B cell (primary cell): ENCODE results near the gene RBM25. TPM values are rescaled to one million over a fixed set of nuclear protein-coding genes. Genes with fewer than 3 reads are reported as not detected.
"Not testable (repeated sequence)": the region's sequence is repeated elsewhere in the genome, so short reads cannot be mapped to it uniquely, and the experiment has no call there.

Source experiments
- ATAC-seq: fragments of 200-7000 bp; cut with Tn5 transposase; one replicate; pipeline ENCODE4 v1.10.0; 2021; ENCODE audit warnings: low read depth, mild to moderate bottlenecking, moderate number of reproducible peaks, moderate library complexity
- CTCF ChIA-PET: fragments of 350-600 bp; sonication (Branson Sonifier 250); formaldehyde crosslinking; loops from one replicate; lab custom pipeline; 2021; ENCODE audit warnings: antibody characterized with exemption, inconsistent platforms; lab: Charles Lee
- POLR2A ChIA-PET: fragments of 350-600 bp; sonication (Branson Sonifier 250); formaldehyde crosslinking; loops from one replicate; lab custom pipeline; 2021; ENCODE audit warnings: antibody characterized with exemption; lab: Charles Lee
- DNase-seq: peaks from one replicate; pipeline ENCODE4 v3.0.0; 2013
- H2AFZ ChIP-seq: 2 replicates; pipeline ENCODE4 v1.6.1; 2012; ENCODE audit warnings: mild to moderate bottlenecking, low read depth, low read length; ENCODE audit not compliant: insufficient read depth, poor library complexity, severe bottlenecking
- H3K27ac ChIP-seq, 2 donors: 1 replicate in 1 of 2; 2 replicates in 1 of 2; pipeline ENCODE4 v1.5.1; 2012 to 2013; ENCODE audit warnings: low read length in 2 of 2, mild to moderate bottlenecking in 2 of 2, moderate library complexity in 1 of 2
- H3K27me3 ChIP-seq, 4 experiments: fragments of 200-600 bp in 1 of 4; sonication (generic) in 1 of 4; replicated peaks in 1 of 4; 1 replicate in 2 of 4; 2 replicates in 2 of 4; pipeline versions ENCODE4 v1.6.1 to v1.7.0; 2013 to 2016; ENCODE audit warnings: low read length in 3 of 4, mild to moderate bottlenecking in 2 of 4, mixed read lengths in 1 of 4, moderate library complexity in 1 of 4; ENCODE audit not compliant: insufficient read depth in 4 of 4, control insufficient read depth in 3 of 4; ENCODE audit errors: control extremely low read depth in 1 of 4
- H3K36me3 ChIP-seq, 2 experiments: replicated peaks in 1 of 2; 1 replicate in 1 of 2; 2 replicates in 1 of 2; pipeline versions ENCODE4 v1.6.1 to v1.7.1; 2013; ENCODE audit warnings: low read length in 1 of 2; ENCODE audit not compliant: insufficient read depth in 2 of 2, control insufficient read depth in 1 of 2; ENCODE audit errors: control extremely low read depth in 1 of 2, extremely low read depth in 1 of 2
- H3K4me1 ChIP-seq, 2 donors: fragments of 200-600 bp in 1 of 2; sonication (generic) in 1 of 2; 1 replicate in 1 of 2; 2 replicates in 1 of 2; pipeline versions ENCODE4 v1.5.1 to v1.6.1; 2013 to 2017; ENCODE audit warnings: low read length in 2 of 2; ENCODE audit not compliant: control insufficient read depth in 2 of 2, insufficient read depth in 2 of 2
- H3K4me2 ChIP-seq: replicated peaks from 2 replicates; pipeline ENCODE3; 2012; ENCODE audit warnings: mild to moderate bottlenecking, low read depth, low read length; ENCODE audit not compliant: poor library complexity, severe bottlenecking
- H3K4me3 ChIP-seq, 5 experiments: fragments of 200-600 bp in 1 of 5; sonication (generic) in 1 of 5; 1 replicate in 3 of 5; 2 replicates in 2 of 5; pipeline versions ENCODE4 v1.5.1 to v1.7.0; 2011 to 2016; ENCODE audit warnings: low read length in 4 of 5, mild to moderate bottlenecking in 4 of 5, low read depth in 2 of 5, control low read depth in 1 of 5, moderate library complexity in 1 of 5; ENCODE audit not compliant: insufficient read depth in 1 of 5; ENCODE audit errors: control extremely low read depth in 1 of 5, extremely low read depth in 1 of 5
- H3K79me2 ChIP-seq: fragments of 200-600 bp; sonication (generic); one replicate; pipeline ENCODE4 v1.6.0; 2016; ENCODE audit warnings: low read length; ENCODE audit not compliant: control insufficient read depth, insufficient read depth
- H3K9ac ChIP-seq: fragments of 200-600 bp; sonication (generic); 2 replicates; pipeline ENCODE4 v1.6.1; 2017; ENCODE audit warnings: mild to moderate bottlenecking, low read length, moderate library complexity
- H3K9me3 ChIP-seq, 3 donors: one replicate each; pipeline versions ENCODE4 v1.6.1 to v1.7.1; 2013; ENCODE audit warnings: low read length in 2 of 3; ENCODE audit not compliant: control insufficient read depth in 2 of 3, insufficient read depth in 1 of 3; ENCODE audit errors: control extremely low read depth in 1 of 3
- H4K20me1 ChIP-seq: 2 replicates; pipeline ENCODE4 v1.6.0; 2012; ENCODE audit warnings: mild to moderate bottlenecking, low read length; ENCODE audit not compliant: insufficient read depth, control insufficient read depth, poor library complexity, severe bottlenecking
- H3K27ac Mint-ChIP-seq: one replicate; pipeline ENCODE4 v1.8.0; 2021; ENCODE audit warnings: mixed read lengths
- H3K27me3 Mint-ChIP-seq: one replicate; pipeline ENCODE4 v1.8.0; 2021; ENCODE audit warnings: mixed read lengths
- H3K4me1 Mint-ChIP-seq: one replicate; pipeline ENCODE4 v1.8.0; 2021; ENCODE audit warnings: mixed read lengths
- H3K4me3 Mint-ChIP-seq: one replicate; pipeline ENCODE4 v1.8.0; 2021; ENCODE audit warnings: mixed read lengths
- H3K9me3 Mint-ChIP-seq: one replicate; pipeline ENCODE4 v1.8.0; 2022; ENCODE audit warnings: mixed read lengths; ENCODE audit not compliant: insufficient read depth
- EZH2 ChIP-seq: IDR thresholded peaks from 2 replicates; pipeline ENCODE4 v1.6.1; 2012; ENCODE audit warnings: borderline replicate concordance, low read depth, mild to moderate bottlenecking, moderate library complexity, low read length; ENCODE audit not compliant: insufficient read depth, poor library complexity, severe bottlenecking
- WGBS: methylation state at CpG from one replicate; pipeline ENCODE4 v1.1.5; 2013; ENCODE audit warnings: missing lambda C conversion rate; ENCODE audit not compliant: insufficient coverage; 5-methylcytosine and 5-hydroxymethylcytosine counted together
- intact Hi-C: fragments of 100-400 bp; cut with micrococcal nuclease; formaldehyde crosslinking; loops from one replicate; pipeline ENCODE4 v1.10.0; 2022
- polyA plus RNA-seq: library from polyadenylated mRNA; depleted of rRNA; stranded (reverse); fragments of >200 nt; gene quantifications from 2 replicates; pipeline ENCODE4 v1.2.3, GENCODE V29; 2012
- total RNA-seq, 2 donors: library from RNA; stranded (reverse); fragments of 120-200 nt in 1 of 2; gene quantifications; 1 replicate in 1 of 2; 2 replicates in 1 of 2; pipeline versions ENCODE4 v1.2.3 to v1.2.4, GENCODE V29; 2013 to 2022
- TF ChIP-seq, protein P1 (sequence below): fragments of 200-600 bp; IDR thresholded peaks from one replicate; pipeline ENCODE4 v1.8.0; 2022; ENCODE audit warnings: antibody characterized with exemption, mild to moderate bottlenecking

Gene RBM25
- total and polyA plus RNA-seq, 2 donors (not counting 1 experiment from before 2014, with no cell fraction given) = 20.2 to 137 TPM

DNA sequence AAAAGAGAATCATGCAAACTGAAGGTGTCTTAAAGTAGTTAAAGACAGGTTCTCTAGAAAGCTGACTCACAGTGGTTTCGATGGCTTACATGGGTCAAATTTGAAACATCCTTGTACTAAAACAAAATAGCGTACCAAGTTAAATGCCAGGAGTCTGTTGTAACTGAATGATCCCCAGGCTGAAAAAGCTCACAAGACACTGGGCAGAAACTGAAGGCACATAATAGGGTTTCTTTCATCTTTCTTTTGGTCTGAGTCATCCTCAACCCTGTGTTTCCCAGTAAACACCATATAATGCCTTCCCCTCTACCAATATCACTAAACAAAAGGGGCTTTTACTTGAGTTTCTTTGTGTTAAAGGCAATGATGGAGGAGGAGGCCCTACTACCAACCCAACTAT lies 44.2 kb upstream of the RBM25 start:
- intact Hi-C loops = no loop called here
- no peak overlapping the region for H3K4me2 ChIP-seq
- peaks cover 13% of the 10 kb centered on the region for H3K4me1 Mint-ChIP-seq

DNA sequence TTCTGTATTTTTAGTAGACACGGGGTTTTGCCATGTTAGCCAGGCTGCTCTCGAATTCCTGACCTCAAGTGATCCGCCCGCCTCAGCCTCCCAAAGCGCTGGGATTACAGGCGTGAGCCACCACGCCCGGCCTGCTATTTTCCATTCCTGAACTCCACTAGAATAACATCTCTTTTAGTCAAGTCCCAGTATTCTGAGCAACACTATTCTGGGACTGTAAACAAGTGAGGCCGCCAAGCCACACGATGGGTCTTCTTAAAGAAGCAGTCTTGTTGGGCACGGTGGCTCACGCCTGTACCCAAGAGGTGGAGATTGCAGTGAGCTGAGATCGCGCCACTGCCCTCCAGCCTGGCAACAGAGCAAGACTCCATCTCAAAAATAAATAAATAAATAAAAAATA lies 42.8 kb upstream of the RBM25 start:
- H3K4me3 Mint-ChIP-seq, ATAC-seq: not testable (repeated sequence)

More for the DNA sequence above, 44.2 kb upstream of the RBM25 start:
- Histone ChIP-seq H3K9ac (no peak overlapping the region), H3K27ac (no peak overlapping the region), H2AFZ (no peak overlapping the region), H4K20me1 (peaks cover 22% of the 10 kb centered on the region), H3K36me3 (peaks cover 10 to 21% of the 10 kb centered on the region in 2 experiments), H3K9me3 (peaks cover 0 to 9% (median 0%) of the 10 kb centered on the region in 3 donors), H3K27me3 (no peaks in the 10 kb centered on the region), H3K4me3 (no peak overlapping the region), H3K4me1 (no peaks in the 10 kb centered on the region), H3K79me2 (peaks cover 72% of the 10 kb centered on the region)
- DNase-seq (no peak), ATAC-seq (no peak)
- H3K27me3 Mint-ChIP-seq = no peaks in the 10 kb centered on the region
- ChIA-PET POLR2A (no interaction called here), CTCF (no interaction called here)
- H3K4me3 Mint-ChIP-seq = no peak overlapping the region
- no peak overlapping the region for H3K27ac Mint-ChIP-seq
- no peak for TF ChIP-seq EZH2
- TF ChIP-seq, protein P1, sequence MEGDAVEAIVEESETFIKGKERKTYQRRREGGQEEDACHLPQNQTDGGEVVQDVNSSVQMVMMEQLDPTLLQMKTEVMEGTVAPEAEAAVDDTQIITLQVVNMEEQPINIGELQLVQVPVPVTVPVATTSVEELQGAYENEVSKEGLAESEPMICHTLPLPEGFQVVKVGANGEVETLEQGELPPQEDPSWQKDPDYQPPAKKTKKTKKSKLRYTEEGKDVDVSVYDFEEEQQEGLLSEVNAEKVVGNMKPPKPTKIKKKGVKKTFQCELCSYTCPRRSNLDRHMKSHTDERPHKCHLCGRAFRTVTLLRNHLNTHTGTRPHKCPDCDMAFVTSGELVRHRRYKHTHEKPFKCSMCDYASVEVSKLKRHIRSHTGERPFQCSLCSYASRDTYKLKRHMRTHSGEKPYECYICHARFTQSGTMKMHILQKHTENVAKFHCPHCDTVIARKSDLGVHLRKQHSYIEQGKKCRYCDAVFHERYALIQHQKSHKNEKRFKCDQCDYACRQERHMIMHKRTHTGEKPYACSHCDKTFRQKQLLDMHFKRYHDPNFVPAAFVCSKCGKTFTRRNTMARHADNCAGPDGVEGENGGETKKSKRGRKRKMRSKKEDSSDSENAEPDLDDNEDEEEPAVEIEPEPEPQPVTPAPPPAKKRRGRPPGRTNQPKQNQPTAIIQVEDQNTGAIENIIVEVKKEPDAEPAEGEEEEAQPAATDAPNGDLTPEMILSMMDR = no peak
- H3K9me3 Mint-ChIP-seq = no peaks in the 10 kb centered on the region
- WGBS = 67% methylated on average over 2 of the region's 2 CpGs

DNA sequence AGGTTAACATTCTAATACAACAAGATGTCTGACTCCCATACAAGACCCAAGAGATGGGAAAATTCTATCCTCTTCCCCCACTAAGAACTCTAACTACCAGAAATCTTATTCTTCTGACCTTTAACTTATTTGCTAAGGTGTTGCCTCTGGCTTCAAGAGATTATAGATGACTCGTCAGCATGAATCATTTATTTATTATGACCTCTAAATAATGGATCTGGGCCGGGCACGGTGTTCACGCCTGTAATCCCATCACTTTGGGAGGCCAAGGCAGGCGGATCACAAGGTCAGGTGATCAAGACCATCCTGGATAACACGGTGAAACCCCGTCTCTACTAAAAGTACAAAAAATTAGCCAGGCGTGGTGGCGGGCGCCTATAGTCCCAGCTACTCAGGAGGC lies 42.3 kb upstream of the RBM25 start:
- H3K4me2 ChIP-seq, H3K27ac Mint-ChIP-seq, CTCF ChIA-PET, H3K27ac ChIP-seq, H3K27me3 ChIP-seq, H3K9ac ChIP-seq, DNase-seq, ATAC-seq, H3K9me3 ChIP-seq, H3K9me3 Mint-ChIP-seq, H2AFZ ChIP-seq, H3K4me1 ChIP-seq, intact Hi-C loops, H3K4me3 Mint-ChIP-seq, POLR2A ChIA-PET, H3K4me3 ChIP-seq, H3K27me3 Mint-ChIP-seq: not testable (repeated sequence)
- H3K4me1 Mint-ChIP-seq = peaks cover 13% of the 10 kb centered on the region
- WGBS = 99% methylated on average over 6 of the region's 10 CpGs
- Histone ChIP-seq H3K36me3 (peaks cover 12 to 21% of the 10 kb centered on the region in 2 experiments), H4K20me1 (peaks cover 16% of the 10 kb centered on the region), H3K79me2 (peaks cover 77% of the 10 kb centered on the region)

More for the DNA sequence above, 42.8 kb upstream of the RBM25 start:
- H3K9ac ChIP-seq, H3K27ac Mint-ChIP-seq, POLR2A ChIA-PET, H3K27me3 Mint-ChIP-seq, H3K9me3 ChIP-seq, H3K27ac ChIP-seq, H3K9me3 Mint-ChIP-seq, H2AFZ ChIP-seq, H3K4me2 ChIP-seq, intact Hi-C loops, H3K4me1 ChIP-seq, H3K4me3 ChIP-seq, CTCF ChIA-PET, H3K27me3 ChIP-seq, DNase-seq: not testable (repeated sequence)
- Histone ChIP-seq H4K20me1 (peaks cover 16% of the 10 kb centered on the region), H3K36me3 (peaks cover 12 to 17% of the 10 kb centered on the region in 2 experiments), H3K79me2 (peaks cover 74% of the 10 kb centered on the region)
- WGBS = 92% methylated on average over 12 of the region's 14 CpGs
- H3K4me1 Mint-ChIP-seq = peaks cover 13% of the 10 kb centered on the region
